Gastroesophageal sphincter (tissue), 3 donors: ENCODE results near the gene PLCG2.

Source experiments
- EP300 ChIP-seq: sonication (generic); formaldehyde crosslinking; IDR thresholded peaks from one replicate; pipeline ENCODE4 v1.6.1; 2017; ENCODE audit warnings: antibody characterized with exemption, mild to moderate bottlenecking
- POLR2A ChIP-seq, 2 donors: fragments of 450-650 bp; IDR thresholded peaks; one replicate each; pipeline ENCODE4 v1.6.1; 2017; ENCODE audit warnings: antibody characterized with exemption in 2 of 2, mild to moderate bottlenecking in 2 of 2, moderate library complexity in 1 of 2
- TF ChIP-seq, protein P1 (sequence below), 4 experiments: fragments of 200-600 bp in 2 of 4; fragments of 450-650 bp in 2 of 4; sonication (generic) in 1 of 4; IDR thresholded peaks; one replicate each; pipeline ENCODE4 v1.5.1; 2017 to 2019; ENCODE audit warnings: antibody characterized with exemption in 4 of 4, mild to moderate bottlenecking in 2 of 4, moderate library complexity in 2 of 4

DNA sequence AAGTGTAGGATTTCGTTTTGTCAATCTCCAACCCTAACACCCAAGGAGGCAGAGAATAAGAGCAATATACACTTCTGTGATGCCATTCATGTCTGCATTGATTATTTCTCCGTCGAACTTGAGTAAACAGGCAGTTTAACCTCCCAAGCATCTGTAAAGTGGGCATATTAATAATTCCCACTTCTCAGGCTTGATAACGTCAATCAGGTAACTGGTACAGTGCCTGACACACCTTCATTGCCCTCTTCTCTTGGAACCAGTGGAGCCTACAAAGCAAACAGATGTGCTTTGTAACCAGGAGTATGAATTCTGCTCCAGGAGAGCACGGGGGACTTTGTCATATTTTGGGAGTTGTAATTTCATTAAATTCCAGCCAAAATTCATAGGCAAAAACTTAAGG lies 32.5 kb upstream of the PLCG2 start:
- TF ChIP-seq, protein P1, sequence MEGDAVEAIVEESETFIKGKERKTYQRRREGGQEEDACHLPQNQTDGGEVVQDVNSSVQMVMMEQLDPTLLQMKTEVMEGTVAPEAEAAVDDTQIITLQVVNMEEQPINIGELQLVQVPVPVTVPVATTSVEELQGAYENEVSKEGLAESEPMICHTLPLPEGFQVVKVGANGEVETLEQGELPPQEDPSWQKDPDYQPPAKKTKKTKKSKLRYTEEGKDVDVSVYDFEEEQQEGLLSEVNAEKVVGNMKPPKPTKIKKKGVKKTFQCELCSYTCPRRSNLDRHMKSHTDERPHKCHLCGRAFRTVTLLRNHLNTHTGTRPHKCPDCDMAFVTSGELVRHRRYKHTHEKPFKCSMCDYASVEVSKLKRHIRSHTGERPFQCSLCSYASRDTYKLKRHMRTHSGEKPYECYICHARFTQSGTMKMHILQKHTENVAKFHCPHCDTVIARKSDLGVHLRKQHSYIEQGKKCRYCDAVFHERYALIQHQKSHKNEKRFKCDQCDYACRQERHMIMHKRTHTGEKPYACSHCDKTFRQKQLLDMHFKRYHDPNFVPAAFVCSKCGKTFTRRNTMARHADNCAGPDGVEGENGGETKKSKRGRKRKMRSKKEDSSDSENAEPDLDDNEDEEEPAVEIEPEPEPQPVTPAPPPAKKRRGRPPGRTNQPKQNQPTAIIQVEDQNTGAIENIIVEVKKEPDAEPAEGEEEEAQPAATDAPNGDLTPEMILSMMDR (IDR thresholded peaks at IDR 0.05), result no peak
- TF ChIP-seq POLR2A (IDR thresholded peaks at IDR 0.05) (no peak), EP300 (no peak)
